HEK293T (cell line): Measurements from ENCODE around the gene SH2D4B.

Experiments
- BHLHE40 ChIP-seq: fragments of 450-650 bp; IDR thresholded peaks from 2 replicates; pipeline ENCODE4 v1.6.1; 2016; ENCODE audit warnings: mild to moderate bottlenecking, moderate library complexity, borderline replicate concordance
- CTBP1 ChIP-seq: fragments of 450-650 bp; IDR thresholded peaks from 2 replicates; pipeline ENCODE4 v1.6.1; 2016; ENCODE audit warnings: borderline replicate concordance
- FOXM1 ChIP-seq: fragments of 450-650 bp; IDR thresholded peaks from 2 replicates; pipeline ENCODE4 v1.6.1; 2017; ENCODE audit warnings: mild to moderate bottlenecking, borderline replicate concordance
- NFRKB ChIP-seq: fragments of 450-650 bp; IDR thresholded peaks from 2 replicates; pipeline ENCODE4 v1.6.1; 2016; ENCODE audit warnings: mild to moderate bottlenecking, moderate library complexity
- SP1 ChIP-seq: fragments of 450-650 bp; IDR thresholded peaks from 2 replicates; pipeline ENCODE4 v1.6.1; 2017
- TARDBP ChIP-seq: fragments of 450-650 bp; IDR thresholded peaks from 2 replicates; pipeline ENCODE4 v1.6.1; 2016
- ZNF384 ChIP-seq: fragments of 450-650 bp; IDR thresholded peaks from 2 replicates; pipeline ENCODE4 v1.6.1; 2016

DNA sequence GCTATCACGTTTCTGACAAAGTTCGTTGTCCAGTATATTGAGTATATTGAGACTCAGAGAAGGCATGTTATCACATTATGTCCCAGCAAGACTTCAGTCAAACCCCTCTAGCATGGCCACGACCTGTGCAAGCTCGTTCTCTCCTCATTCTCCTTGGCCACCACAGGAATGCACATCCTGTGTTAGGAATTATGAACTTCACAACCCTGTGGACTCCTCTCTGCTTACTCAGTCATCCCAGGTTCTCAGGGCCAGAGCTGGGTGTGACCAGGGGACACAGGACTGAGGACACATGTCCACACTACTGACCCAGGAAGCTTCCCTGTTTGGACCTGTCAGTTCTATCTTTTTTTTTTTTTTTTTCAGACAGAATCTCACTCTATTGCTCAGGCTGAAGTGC is 4.4 kb downstream of the SH2D4B start:
- TF ChIP-seq FOXM1 (no peak), NFRKB (no peak), ZNF384 (no peak), SP1 (no peak), CTBP1 (no peak), BHLHE40 (no peak), TARDBP (no peak)
